Hematopoietic multipotent progenitor cell treated with erythropoietin and hydrocortisone succinate and interleukin-3 and kit ligand, for 6 days (in vitro differentiated cells): ENCODE data around the gene SLC16A1.
"Not testable (repeated sequence)": the region's sequence is repeated elsewhere in the genome, so short reads cannot be mapped to it uniquely, and the experiment has no call there.

ENCODE experiments used
- DNase-seq: peaks from one replicate; pipeline ENCODE4 v3.0.0-alpha.2; 2015

SLC16A1 gene

GRCh38 chr1:112923234-112923958 lies 32.6 kb downstream of the SLC16A1 start:
- no peak for DNase-seq

GRCh38 chr1:112911506-112912220 lies 44.3 kb downstream of the SLC16A1 start:
- no peak for DNase-seq

GRCh38 chr1:112909847-112910246 lies 46.1 kb downstream of the SLC16A1 start:
- DNase-seq = no peak

- no peak for DNase-seq
These were observed 49.8 kb downstream of the SLC16A1 start for GRCh38 chr1:112906150-112906698.

GRCh38 chr1:112905395-112906149 lies 50.4 kb downstream of the SLC16A1 start:
- DNase-seq = no peak

GRCh38 chr1:112904831-112905261 lies 51.1 kb downstream of the SLC16A1 start:
- no peak for DNase-seq

GRCh38 chr1:112904071-112904830 lies 51.7 kb downstream of the SLC16A1 start:
- peak; percentile 86 for DNase-seq

- DNase-seq = no peak
These were observed 53.8 kb downstream of the SLC16A1 start for GRCh38 chr1:112902221-112902620.

- no peak for DNase-seq
These were observed 54.6 kb downstream of the SLC16A1 start for GRCh38 chr1:112901387-112901786.

- no peak for DNase-seq
These were observed 59.2 kb downstream of the SLC16A1 start for GRCh38 chr1:112896783-112897182.

- no peak for DNase-seq
These were observed 61.4 kb downstream of the SLC16A1 start for GRCh38 chr1:112894561-112895011.

- no peak for DNase-seq
These were observed 62.0 kb downstream of the SLC16A1 start for GRCh38 chr1:112894010-112894292.

- peak; percentile 80 for DNase-seq
These were observed 62.5 kb downstream of the SLC16A1 start for GRCh38 chr1:112893288-112894009.

GRCh38 chr1:112889906-112890305 lies 66.1 kb downstream of the SLC16A1 start:
- DNase-seq = not testable (repeated sequence)

- DNase-seq = no peak
These were observed 66.8 kb downstream of the SLC16A1 start for GRCh38 chr1:112889052-112889768.

GRCh38 chr1:112888630-112889029 lies 67.4 kb downstream of the SLC16A1 start:
- DNase-seq = peak; percentile 54

GRCh38 chr1:112887599-112888283 lies 68.3 kb downstream of the SLC16A1 start:
- no peak for DNase-seq

- not testable (repeated sequence) for DNase-seq
These were observed 71.0 kb downstream of the SLC16A1 start for GRCh38 chr1:112884996-112885395.

- no peak for DNase-seq
These were observed 73.7 kb downstream of the SLC16A1 start for GRCh38 chr1:112882271-112882744.

- DNase-seq = no peak
These were observed 74.3 kb downstream of the SLC16A1 start for GRCh38 chr1:112881742-112882127.
